ENCODE measurements around the gene CBS. TPM values are rescaled to one million over a fixed set of nuclear protein-coding genes. Genes with fewer than 3 reads are reported as not detected.

The CBS gene
- total and polyA plus RNA-seq, 8 donors = 2.0 to 25.1 (median 17.4) TPM

DNA sequence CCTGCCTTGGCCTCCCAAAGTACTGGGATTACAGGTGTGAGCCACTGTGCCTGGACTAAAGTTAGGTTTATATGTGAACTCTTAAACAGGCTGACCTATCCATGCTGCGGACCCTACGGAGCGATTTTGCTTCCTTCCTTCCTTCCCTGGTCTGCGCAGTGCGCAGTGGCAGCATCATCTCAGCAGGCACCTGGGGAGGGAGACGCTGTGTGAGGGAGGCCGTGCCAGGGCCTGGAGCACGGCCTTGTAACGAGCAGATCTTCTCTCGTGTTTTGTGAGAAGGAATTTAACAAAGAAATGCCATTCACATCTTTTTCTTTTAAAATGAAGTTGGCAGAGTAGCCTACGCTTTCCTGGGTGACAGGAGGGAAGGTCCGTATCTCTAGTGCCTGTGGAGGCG lies 55.5 kb downstream of the CBS start:
- H3K4me1 ChIP-seq = no peaks in the 10 kb centered on the region
- 91 to 98% (median 94%) methylated on average over 13 of the region's 13 CpGs for WGBS, 5 donors
- intact Hi-C loops (cut with DNase I; ENCODE audit: low total_unique reads) = no loop called here
- H3K9me3 ChIP-seq = no peaks in the 10 kb centered on the region
- peaks cover 34 to 94% (median 91%) of the 10 kb centered on the region in 4 donors for H3K36me3 ChIP-seq
- no peak overlapping the region for H3K4me3 ChIP-seq
- no peak for DNase-seq
- TF ChIP-seq EP300 (IDR thresholded peaks at IDR 0.05) (no peak), POLR2AphosphoS5 (IDR thresholded peaks at IDR 0.05) (no peak), POLR2A (IDR thresholded peaks at IDR 0.05) (no peak)
- TF ChIP-seq, protein P1, sequence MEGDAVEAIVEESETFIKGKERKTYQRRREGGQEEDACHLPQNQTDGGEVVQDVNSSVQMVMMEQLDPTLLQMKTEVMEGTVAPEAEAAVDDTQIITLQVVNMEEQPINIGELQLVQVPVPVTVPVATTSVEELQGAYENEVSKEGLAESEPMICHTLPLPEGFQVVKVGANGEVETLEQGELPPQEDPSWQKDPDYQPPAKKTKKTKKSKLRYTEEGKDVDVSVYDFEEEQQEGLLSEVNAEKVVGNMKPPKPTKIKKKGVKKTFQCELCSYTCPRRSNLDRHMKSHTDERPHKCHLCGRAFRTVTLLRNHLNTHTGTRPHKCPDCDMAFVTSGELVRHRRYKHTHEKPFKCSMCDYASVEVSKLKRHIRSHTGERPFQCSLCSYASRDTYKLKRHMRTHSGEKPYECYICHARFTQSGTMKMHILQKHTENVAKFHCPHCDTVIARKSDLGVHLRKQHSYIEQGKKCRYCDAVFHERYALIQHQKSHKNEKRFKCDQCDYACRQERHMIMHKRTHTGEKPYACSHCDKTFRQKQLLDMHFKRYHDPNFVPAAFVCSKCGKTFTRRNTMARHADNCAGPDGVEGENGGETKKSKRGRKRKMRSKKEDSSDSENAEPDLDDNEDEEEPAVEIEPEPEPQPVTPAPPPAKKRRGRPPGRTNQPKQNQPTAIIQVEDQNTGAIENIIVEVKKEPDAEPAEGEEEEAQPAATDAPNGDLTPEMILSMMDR (IDR thresholded peaks at IDR 0.05) = no peak
- H3K27me3 ChIP-seq = no peaks in the 10 kb centered on the region
- H3K27ac ChIP-seq = no peak overlapping the region

DNA sequence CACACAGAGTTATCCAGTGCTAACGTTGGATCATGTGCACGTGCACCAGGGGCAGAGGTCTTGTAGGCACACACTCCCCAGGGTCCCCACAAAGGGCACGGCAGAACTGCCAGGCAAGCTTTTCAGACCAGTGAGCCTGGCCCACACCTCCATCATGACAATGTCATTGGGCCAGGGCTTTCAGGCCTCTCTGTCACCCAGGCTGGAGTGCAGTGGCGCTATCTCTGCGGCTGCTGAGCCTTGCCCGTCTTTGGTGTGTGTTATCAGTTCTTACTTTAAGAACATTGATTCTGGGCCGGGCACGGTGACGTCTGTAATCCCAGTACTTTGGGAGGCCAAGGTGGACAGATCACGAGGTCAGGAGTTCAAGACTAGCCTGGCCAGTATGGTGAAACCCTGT lies 57.1 kb downstream of the CBS start:
- no peaks in the 10 kb centered on the region for H3K27me3 ChIP-seq
- peaks cover 31 to 94% (median 88%) of the 10 kb centered on the region in 4 donors for H3K36me3 ChIP-seq
- no peak for DNase-seq
- no peak overlapping the region for H3K27ac ChIP-seq
- TF ChIP-seq POLR2A (IDR thresholded peaks at IDR 0.05) = no peak
- no peak for TF ChIP-seq EP300 (IDR thresholded peaks at IDR 0.05)
- TF ChIP-seq POLR2AphosphoS5 (IDR thresholded peaks at IDR 0.05) = no peak
- TF ChIP-seq, protein P1 (IDR thresholded peaks at IDR 0.05) = no peak
- 83 to 94% (median 84%) methylated on average over 5 to 10 of the region's 10 CpGs for WGBS, 5 donors
- no peaks in the 10 kb centered on the region for H3K9me3 ChIP-seq
- no peak overlapping the region for H3K4me3 ChIP-seq
- intact Hi-C loops (cut with DNase I; ENCODE audit: low total_unique reads) = no loop called here
- no peaks in the 10 kb centered on the region for H3K4me1 ChIP-seq

DNA sequence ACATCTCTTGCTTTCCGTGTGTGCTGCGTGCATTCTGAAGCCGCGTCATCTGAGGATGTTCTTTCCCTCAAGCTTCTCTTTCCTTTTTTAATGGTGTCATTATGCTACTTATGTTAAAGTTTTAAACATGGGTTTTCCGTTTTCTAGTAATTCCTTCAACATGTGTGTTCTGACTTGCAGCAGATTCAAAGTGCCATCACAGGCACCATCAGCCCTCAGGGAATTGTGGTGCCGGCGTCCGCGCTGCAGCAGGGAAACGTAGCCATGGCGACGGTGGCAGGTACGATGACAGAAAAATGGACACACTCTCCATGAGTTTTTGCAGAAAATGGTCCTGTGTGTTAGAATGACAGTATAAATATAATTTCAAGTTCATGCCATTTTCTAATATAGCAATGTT lies 58.9 kb downstream of the CBS start:
- peaks cover 29 to 94% (median 88%) of the 10 kb centered on the region in 4 donors for H3K36me3 ChIP-seq
- no peaks in the 10 kb centered on the region for H3K27me3 ChIP-seq
- no peak for TF ChIP-seq POLR2A (IDR thresholded peaks at IDR 0.05)
- TF ChIP-seq, protein P1 (IDR thresholded peaks at IDR 0.05) = no peak
- DNase-seq = no peak
- H3K4me3 ChIP-seq = no peak overlapping the region
- 94 to 98% (median 96%) methylated on average over 13 of the region's 13 CpGs for WGBS, 5 donors
- no peak overlapping the region for H3K27ac ChIP-seq
- intact Hi-C loops (cut with DNase I; ENCODE audit: low total_unique reads) = no loop called here
- no peaks in the 10 kb centered on the region for H3K4me1 ChIP-seq
- no peaks in the 10 kb centered on the region for H3K9me3 ChIP-seq

DNA sequence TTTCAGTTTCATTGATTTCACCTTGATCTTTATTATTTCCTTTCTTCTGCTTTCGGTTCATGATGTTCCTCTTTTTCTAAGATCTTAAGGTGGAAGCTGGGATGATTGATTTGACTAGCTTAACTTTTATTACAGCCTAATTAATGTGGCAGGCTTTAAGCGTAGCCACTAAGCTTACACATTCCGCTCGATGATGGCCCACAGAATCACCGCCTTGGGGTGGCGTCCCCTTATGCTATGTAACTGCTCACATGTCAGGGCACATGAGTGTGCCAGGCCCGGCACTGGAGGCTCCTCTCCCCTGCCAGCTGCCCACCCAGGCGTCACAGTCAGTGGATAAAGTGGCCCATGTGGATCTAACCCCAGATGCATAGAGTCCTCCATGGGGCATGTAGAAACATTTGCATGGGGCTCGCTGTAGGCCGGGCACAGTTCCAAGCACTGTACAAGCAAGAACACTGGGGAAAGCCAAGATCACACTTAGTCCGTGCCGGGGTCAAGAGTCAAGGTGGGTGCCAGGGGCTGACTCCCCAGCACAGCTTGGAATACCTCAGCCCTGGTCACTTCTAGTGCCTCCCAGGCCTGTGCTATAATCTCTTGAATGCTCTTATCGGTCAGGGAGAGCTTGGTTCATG lies 59.6 kb downstream of the CBS start:
- H3K4me3 ChIP-seq = no peak overlapping the region
- H3K9me3 ChIP-seq = no peaks in the 10 kb centered on the region
- intact Hi-C loops (cut with DNase I; ENCODE audit: low total_unique reads) = no loop called here
- H3K27ac ChIP-seq = no peak overlapping the region
- TF ChIP-seq EP300 (IDR thresholded peaks at IDR 0.05) (no peak), POLR2A (IDR thresholded peaks at IDR 0.05) (no peak), POLR2AphosphoS5 (IDR thresholded peaks at IDR 0.05) (no peak)
- TF ChIP-seq, protein P1 (IDR thresholded peaks at IDR 0.05) = no peak
- 83 to 94% (median 85%) methylated on average over 13 of the region's 13 CpGs for WGBS, 5 donors
- H3K36me3 ChIP-seq = peaks cover 27 to 94% (median 88%) of the 10 kb centered on the region in 4 donors
- no peaks in the 10 kb centered on the region for H3K4me1 ChIP-seq
- no peaks in the 10 kb centered on the region for H3K27me3 ChIP-seq
- DNase-seq = no peak

Data from stomach (tissue), 9 donors.